GM18519 (cell line): ENCODE results near the gene EXOSC10.
"Not testable (repeated sequence)": the region's sequence is repeated elsewhere in the genome, so short reads cannot be mapped to it uniquely, and the experiment has no call there.

ENCODE experiments used
- ATAC-seq: cut with Tn5 transposase; IDR thresholded peaks from one replicate; pipeline ENCODE4 v1.9.1; 2021; ENCODE audit warnings: mild to moderate bottlenecking, moderate library complexity; ENCODE audit not compliant: unreplicated experiment, low FRiP score

The EXOSC10 gene

DNA sequence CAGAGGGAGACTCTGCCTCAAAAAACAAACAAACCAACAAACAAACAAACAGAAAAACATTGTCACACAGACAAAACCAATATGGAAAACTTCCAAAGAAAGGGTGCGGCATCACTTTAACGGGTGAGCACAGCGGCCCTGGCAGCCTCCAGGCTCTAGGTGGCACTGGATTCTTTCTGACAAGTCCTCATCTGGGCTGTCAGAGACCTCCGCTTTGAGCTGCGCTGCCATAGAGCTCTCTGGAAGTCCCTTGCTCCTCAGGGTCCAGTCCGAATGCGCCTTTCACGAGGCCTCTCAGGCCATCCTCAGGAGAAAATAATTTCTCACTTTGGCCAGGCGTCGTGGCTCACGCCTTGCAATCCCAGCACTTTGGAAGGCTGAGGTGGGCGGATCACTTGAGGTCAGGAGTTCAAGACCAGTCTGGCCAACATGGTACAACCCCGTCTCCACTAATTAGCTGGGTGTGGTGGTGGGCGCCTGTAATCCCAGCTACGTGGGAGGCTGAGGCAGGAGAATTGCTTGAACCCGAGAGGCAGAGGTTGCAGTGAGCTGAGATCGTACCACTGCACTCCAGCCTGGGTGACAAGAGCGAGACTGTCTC, 35.6 kb downstream of the EXOSC10 start:
- ATAC-seq, result not testable (repeated sequence)

DNA sequence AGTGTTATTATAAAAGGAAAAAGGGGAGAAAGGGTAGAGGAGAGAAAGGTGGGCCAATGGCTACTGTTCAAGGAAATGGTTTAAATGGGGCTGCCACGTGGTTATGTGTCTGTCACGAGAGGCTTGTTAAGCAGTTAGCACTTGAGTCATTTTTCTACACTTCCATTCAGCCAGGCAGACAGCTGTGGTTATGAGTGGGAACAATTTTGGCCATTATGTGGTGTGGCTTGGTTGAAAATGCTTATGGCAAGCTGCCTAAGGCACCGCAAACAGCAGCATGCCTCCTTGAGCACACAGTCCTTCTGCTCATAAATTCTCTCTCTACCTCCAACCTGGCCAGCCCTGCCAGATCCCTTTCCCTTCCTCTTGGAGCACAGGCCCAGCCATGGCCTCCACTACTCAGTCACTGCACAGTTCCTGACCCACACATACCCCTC, 36.7 kb downstream of the EXOSC10 start:
- ATAC-seq, result no peak

DNA sequence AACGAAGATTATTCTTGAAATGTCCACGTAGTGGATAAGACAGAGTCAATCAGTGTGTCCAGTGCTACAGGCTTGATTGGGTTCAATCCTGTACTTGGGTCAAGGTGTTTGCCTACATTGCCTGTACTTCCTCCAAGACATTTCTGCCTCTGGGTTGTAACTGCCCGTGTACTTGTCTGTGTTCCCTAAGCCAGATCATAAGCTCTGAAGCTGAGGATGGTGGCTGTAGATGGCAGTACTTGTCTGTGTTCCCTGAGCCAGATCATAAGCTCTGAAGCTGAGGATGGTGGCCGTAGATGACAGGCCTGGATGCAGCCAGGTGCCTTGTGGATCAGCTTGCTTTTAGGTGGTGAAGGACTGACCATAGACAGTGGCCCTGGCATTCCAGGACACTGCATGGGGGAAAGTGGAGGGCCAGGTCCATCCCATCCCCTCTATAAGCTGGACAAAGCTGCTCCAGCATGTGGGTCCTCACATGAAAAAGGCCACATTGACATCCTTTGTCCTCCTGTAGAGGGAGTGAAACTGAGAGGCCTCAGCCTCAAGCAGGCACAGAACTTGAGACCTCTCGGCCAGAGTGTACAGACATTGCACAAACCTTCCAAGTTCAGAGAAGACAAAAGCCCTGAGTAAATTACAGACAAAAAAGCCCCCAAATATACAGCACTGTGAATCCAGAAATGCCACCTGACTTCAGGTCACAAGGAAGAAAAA, 37.9 kb downstream of the EXOSC10 start:
- no peak for ATAC-seq

DNA sequence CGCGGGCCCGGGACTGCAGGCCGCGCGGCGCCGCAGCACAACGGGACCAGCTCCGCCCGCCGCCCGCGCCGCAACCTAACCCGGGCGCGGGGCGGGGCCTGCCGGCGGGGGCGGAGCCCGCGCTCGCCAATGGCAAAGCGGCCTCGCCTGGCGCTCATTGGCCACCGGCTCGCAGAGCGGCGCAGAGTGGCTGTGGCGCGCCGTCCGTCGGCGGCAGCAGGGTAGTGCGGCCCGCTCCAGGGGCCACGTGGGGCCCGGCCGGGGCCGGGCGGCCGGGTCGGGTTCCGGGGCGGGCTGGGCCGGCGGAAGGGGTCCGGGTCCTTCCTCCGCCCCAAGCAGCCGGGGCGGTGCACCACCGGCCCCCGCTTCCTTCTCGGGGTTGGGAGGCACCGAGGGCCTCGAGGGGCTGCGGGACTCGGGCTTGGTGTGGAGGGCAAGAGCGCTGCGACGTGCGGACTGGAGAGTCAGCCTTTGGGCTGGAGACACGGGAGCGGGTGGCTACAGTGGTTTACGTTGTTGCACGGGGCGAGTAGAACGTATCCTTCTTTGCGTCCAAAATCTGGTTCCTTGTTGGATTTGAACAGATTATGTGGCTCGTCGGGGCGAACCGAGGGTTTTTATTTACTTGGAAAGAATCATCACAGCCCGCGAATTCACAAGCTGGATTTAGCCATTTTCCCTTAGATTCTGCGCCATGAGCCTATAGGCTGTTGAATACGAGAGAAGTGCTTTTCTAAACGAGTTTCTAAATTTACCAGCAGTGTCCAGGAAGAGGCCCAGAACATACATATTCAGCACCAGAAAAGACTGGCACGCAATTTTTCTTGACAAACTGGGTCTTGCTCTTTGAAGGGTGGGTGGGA, 39.5 kb downstream of the EXOSC10 start, which contains the start of gene SRM:
TSS of gene SRM (minus strand) at position 51 of the 863 bp plus-strand sequence. CDS start 75 bp downstream, outside the sequence.
- ATAC-seq, result peak; percentile 81

DNA sequence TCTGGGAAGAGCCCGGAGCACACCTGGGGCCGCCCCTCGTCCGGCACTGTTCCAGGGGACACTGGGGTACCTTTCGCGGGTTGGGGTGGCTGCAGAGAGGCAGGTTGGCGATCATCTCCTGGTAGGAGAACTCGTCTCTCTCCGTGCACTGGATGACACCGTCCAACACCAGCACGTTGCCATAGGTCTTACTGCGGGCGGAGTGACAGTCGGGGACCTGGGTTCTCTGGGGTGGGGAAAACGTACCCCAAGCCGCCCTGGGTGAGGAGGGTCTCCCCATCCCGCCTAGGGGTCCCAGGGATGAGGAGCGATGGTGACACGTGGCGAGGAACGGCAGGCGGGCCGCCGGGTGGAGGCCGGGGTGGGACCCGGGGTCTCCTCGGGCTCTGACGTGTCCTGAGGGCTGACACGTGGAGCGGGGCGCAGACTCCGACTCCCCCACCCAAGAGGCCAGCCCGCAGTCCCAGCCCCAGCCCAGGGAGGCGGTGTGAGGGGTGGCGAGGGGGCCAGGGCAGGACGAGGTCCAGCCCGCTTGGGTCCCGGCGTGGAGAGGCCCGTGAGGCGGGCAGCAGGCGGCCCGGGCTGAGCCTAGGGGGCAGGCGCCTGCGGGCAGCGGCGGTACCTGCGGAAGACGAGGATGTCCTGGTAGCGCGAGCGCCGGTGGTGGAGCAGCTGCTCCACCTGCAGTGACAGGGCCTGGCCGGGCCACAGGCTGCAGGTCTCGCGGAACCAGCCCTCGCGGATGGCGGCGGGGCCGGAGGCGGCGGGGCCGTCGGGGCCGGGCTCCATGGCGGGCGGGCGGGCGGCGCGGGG, 40.3 kb downstream of the EXOSC10 start:
- peak; percentile 7 for ATAC-seq

DNA sequence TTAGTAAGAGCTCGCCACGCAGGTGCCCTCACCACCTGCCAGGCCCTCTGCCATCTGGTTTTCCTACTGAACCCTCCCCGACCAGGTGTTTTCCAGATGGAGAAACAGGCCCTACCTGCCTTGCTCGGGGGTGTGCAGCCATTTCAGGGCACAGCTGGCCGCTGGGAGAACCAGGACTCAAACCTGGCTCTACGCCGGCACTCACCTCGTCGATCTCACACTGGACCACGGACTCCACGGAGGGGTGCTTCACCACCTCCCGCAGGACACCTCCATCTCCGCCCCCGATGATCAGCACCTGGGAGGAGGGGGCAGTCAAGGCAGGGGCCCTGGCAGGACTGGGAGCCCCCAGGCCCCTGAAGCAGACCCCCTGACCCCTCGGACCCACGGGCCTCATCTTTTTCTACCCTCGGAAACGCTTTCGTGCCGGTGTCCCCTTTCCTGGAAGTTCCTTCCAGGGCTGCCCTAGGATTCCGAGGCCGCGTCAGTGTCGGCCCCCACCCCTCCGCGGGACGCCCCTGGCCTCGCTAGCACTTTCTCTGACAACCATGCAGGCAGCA, 41.0 kb downstream of the EXOSC10 start:
- no peak for ATAC-seq

DNA sequence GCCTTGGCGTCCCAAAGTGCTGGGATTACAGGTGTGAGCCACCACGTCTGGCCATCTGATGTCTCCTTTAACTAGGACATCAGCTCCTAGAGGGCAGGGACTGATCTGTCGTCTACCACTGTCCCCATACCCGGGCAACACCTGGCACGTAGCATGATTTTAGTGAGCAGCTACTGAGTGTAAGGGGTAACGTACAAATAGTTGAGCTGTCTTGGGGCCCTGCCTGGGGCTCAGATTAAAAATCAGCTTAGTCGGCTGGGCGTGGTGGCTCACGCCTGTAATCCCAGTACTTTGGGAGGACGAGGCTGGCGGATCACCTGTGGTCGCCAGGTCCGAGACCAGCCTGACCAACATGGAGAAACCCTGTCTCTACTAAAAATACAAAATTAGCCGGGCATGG, 41.6 kb downstream of the EXOSC10 start:
- ATAC-seq, result no peak

DNA sequence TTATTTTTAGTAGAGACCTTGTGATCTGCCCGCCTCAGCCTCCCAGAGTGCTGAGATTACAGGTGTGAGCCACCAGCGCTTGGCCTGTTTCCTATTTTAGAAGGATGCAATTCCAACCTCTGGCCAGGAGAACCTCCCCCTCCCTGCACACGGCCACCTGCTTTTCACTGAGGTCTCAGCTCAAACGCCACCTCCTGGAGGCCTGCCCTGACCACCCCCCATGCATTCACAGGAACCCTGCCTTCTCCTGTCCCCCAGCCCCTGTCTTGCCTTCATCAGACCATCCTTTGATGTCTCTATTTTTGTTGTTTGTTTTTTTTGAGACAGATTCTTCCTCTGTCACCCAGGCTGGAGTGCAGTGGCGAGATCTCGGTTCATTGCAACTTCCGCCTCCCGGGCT, 42.2 kb downstream of the EXOSC10 start:
- ATAC-seq, result no peak

DNA sequence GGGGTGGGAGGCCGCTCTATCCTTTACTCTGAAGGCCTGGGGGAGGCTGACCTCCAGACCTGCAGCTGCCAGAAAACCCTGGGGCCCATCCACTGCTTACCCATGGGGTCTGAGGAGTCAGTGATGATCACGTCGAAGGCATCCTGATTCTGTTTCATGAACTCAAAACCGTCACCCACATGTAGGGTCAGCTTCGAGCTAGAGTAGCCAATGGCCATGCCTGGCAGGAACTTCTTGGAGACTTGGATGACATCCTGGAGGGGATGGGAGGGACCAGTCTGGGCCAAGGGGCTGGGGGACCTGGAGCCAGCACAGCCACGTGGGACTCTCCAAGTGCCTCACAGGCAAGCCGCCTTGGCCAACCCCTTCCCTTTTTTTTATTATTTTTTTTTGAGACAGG, 43.2 kb downstream of the EXOSC10 start:
- no peak for ATAC-seq

DNA sequence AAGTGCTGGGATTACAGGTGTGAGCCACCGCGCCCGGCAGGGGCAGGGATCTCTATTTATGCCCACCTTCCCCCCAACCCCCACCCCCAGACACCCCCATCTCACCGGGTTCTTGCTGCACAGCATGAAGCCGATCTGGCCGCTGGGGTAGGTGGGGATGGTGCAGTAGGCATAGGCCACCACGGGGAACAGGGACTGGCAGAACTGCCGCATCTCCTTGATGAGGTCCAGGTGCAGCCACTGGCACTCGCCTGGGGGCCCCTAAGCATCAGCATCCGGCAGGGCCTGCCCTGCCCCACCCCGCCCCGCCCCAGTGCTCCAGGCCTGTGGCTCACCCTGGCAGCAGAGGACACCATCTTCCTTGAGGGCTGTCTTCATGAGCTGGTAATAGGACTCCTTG, 44.0 kb downstream of the EXOSC10 start:
- no peak for ATAC-seq

DNA sequence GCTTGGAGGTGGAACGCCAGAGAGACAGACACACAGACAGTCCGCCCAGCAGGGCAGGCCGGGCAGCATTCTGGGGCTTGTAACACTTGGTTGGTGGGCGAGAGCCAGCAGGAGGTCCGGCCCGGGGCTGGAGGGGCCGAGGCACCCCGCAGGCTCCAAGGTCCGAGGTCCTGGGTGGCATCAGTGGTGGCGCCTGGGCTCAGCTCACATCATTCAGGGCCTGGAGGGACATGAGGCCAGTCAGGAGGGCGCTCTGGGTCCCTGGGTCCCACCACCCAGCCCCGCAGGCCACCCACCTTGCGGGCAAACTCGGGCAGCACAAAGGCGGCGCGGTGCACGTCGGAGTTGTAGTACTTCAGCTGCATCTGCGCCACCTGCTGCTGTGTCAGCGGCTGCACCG, 45.0 kb downstream of the EXOSC10 start:
- no peak for ATAC-seq

DNA sequence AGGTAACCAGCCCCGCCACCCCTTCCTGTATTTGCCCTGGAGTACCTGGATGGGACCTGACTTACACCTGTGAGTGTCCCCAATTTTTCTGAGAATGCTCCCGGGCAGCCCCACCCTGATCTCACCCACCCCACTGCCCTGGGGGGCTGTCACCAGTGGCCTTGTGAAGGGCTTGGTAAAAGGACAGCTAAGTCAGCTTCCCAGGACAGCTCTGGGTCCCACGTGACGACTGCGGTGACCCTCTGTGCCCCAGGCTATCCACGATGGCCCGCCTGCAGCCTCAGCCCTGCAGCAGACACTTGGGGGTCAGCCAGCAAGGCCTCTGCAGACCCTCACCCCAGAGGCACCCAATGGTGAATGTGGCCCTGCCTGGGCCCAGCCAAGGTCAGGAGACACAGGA, 45.5 kb downstream of the EXOSC10 start:
- ATAC-seq, result no peak

DNA sequence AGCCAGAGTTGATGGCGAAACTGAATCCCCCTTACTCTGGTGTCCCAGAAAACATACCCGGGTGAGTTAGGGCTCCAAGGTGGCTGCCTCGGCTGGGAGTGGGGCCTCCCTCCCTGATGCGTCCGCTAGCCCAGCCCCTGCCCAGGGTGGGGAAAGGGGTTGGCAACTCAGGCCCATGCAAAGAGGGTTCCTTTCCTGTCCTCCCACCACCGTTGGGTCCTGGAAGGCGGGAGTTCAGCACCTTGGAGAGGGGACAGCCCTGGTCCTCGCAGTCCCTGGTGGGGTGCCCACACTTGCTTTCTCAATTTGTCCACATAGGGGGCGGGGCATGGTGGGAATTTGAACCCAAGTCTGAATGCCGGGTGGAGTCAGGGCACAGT, 45.9 kb downstream of the EXOSC10 start:
- ATAC-seq, result no peak

DNA sequence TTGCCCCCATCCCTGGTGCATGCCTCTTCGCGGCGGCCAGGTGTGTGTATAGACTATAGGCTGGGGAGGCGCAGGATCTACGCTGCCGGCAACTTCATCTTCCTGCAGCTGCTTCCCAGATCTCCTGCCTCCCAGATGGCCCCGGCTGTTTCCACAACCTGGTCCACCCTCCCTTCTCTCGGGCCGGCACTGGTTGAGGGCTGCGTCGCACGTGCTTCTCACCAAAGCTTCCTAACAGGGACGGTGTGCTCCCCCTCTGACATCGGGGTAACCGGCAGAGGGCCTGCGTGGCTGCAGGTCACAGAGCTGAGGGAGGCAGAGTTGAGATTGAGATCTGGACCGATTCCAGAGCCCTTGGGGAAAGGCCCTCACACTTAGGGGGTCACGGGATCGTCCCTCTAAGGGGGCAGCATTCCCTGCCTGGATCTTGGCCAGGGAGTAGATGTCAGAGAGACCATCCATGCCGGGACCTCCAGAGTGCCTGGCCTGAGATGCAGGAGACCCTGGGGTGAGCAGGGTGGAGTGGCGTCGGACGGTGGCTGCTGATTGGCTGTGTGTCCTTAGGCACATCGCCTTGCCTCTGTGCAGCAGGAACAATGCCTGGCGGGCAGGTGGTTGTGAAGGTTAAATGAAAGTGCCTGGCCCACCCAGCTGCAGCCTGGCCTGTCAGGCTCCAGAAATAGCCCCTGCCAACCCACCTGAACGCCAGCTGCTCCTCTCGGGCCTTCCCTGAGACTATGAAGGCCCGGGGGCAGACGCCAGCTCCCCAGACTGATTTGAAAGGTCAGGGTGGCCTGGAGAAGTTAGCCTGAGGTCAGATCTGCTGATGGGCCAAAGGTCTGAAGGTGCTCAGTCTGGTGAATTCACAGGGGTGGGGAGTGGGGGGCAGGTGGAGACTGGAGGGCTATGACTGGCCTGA, 46.6 kb downstream of the EXOSC10 start:
- no peak for ATAC-seq

DNA sequence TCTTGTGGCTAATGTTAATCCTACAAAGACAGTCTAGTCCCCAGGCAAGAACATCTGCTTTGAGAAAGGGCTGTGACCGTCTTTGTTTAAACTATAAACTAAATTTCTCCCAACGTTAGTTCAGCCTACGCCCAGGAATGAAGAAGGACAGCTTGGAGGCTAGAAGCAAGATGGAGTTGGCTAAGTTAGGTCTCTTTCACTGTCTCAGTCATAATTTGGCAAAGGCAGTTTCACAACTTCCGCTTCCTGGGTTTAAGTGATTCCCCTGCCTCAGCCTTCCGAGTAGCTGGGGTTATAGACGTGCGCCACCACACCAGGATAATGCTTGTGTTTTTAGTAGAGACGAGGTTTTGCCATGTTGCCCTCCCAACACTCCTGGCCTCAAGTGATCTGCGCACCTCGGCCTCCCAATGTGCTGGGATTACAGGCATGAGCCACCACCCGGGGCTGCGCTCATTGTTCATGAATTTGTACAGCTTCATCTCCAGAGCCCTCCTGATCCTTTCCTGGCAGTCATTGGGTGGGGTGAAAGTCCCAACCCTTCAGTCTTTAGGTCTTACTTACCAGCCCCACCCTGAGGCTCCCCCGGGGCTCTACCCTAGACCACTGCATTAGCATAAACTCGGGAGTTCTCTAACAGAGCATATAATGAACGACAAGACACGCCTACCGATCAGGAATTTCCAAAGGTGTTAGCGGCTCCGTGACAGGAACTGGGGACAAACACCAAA, 47.7 kb downstream of the EXOSC10 start:
- ATAC-seq, result no peak

DNA sequence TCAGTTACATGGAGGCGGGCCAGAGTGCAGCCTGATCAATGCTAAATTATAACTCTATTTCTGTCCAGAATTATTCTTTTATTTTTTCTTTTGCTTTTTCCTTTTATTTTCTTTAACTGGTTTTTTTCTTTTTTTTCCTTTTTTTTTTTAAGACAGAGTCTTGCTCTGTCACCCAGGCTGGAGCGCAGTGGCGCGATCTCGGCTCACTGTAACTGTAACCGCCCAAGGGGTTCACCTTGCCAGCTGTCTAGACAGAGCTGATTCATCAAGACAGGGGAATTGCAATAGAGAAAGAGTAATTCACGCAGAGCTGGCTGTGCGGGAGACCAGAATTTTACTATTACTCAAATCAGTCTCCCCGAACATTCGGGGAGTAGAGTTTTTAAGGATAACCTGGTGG, 48.5 kb downstream of the EXOSC10 start:
- ATAC-seq, result not testable (repeated sequence)

DNA sequence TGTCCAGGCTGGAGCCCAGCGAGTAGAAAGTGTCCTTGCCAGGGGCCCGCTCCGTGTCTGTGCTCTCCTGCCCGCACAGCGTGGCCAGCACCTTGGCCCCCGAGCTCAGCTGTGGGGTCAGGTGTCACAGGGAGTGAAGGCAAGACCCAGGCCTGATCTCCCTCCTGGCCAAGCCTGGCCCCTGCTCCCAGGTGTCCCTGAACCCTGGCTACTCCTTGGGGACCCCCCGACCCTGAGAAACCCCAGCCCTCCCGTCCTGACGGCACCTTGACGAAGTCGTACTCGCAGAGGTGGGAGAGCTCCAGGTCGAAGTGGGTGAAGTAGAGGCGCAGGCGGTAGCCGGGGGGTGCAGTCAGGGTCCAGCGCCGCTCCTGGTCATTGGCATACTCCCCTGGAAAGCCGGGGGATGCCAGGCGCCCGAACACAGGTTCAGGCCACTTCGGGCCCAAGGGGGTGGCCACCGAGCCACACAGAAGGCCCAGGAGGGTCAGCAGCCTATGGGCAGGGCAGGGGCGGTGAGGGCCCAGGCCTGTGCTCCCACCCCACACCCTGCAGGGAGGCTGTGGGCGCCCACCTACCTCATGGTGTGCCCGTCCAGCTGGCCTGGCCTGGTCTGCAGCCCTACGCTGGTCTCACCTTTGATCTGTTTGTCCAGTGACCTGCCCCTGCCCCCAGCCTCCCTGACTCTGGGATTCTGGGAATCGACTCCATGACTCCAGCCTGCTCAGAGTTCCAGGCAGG, 52.9 kb downstream of the EXOSC10 start, which contains the start of gene MASP2:
TSS of gene MASP2 (minus strand) at position 615 of the 741 bp plus-strand sequence. CDS start at position 583, 32 bp downstream.
- ATAC-seq, result no peak

DNA sequence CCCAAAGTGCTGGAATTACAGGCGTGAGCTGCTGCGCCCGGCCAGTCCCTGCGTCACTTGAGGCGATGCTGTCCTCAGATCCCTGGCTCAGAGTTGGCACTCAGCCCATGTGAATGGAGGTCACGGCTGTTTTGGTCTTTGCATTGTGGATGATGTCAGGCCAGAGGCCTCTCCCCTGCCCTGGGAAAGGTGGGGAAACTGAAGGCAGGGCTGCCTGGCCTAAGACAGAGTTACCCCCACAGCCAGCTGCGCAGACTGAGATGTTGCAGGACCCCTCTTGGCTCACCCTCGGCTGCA, 53.5 kb downstream of the EXOSC10 start:
- ATAC-seq, result no peak
